Kidney capillary endothelial cell (primary cell): ENCODE results near the gene MOGAT1.
"Not testable (repeated sequence)": the region's sequence is repeated elsewhere in the genome, so short reads cannot be mapped to it uniquely, and the experiment has no call there.

Experiments used
- DNase-seq: peaks from one replicate; pipeline ENCODE4 v3.0.0-alpha.2; 2018; ENCODE audit warnings: low spot score

Gene MOGAT1

GRCh38 chr2:222670191-222671038 is 1.0 kb upstream of the MOGAT1 start:
- no peak for DNase-seq

GRCh38 chr2:222672068-222672401 is 577 bp downstream of the MOGAT1 start:
- DNase-seq = no peak

- DNase-seq = no peak
These were observed 1.8 kb downstream of the MOGAT1 start for GRCh38 chr2:222673273-222673672.

- DNase-seq = no peak
These were observed 2.4 kb downstream of the MOGAT1 start for GRCh38 chr2:222673883-222674282.

- DNase-seq = no peak
These were observed 6.5 kb downstream of the MOGAT1 start for GRCh38 chr2:222677981-222678380.

GRCh38 chr2:222683805-222684204 is 12.3 kb downstream of the MOGAT1 start:
- DNase-seq = no peak

- no peak for DNase-seq
These were observed 14.8 kb downstream of the MOGAT1 start for GRCh38 chr2:222686086-222686750.

- no peak for DNase-seq
These were observed 17.5 kb downstream of the MOGAT1 start for GRCh38 chr2:222688917-222689316.

GRCh38 chr2:222689322-222689721 is 17.9 kb downstream of the MOGAT1 start:
- no peak for DNase-seq

- DNase-seq = peak; percentile 67
These were observed 19.2 kb downstream of the MOGAT1 start for GRCh38 chr2:222690564-222691200.

- not testable (repeated sequence) for DNase-seq
These were observed 22.0 kb downstream of the MOGAT1 start for GRCh38 chr2:222693413-222693812.

- peak; percentile 51 for DNase-seq
These were observed 22.4 kb downstream of the MOGAT1 start for GRCh38 chr2:222693837-222694236.

GRCh38 chr2:222698276-222698675 is 26.8 kb downstream of the MOGAT1 start:
- DNase-seq = peak; percentile 86

- no peak for DNase-seq
These were observed 29.8 kb downstream of the MOGAT1 start for GRCh38 chr2:222701233-222701632.

- no peak for DNase-seq
These were observed 30.3 kb downstream of the MOGAT1 start for GRCh38 chr2:222701721-222702131.

- DNase-seq = no peak
These were observed 31.6 kb downstream of the MOGAT1 start for GRCh38 chr2:222703091-222703490.

- DNase-seq = no peak
These were observed 32.4 kb downstream of the MOGAT1 start for GRCh38 chr2:222703886-222704285.

- no peak for DNase-seq
These were observed 35.2 kb downstream of the MOGAT1 start for GRCh38 chr2:222706616-222707015.

- no peak for DNase-seq
These were observed 35.7 kb downstream of the MOGAT1 start for GRCh38 chr2:222707102-222707688.

GRCh38 chr2:222707689-222708273 is 36.3 kb downstream of the MOGAT1 start:
- peak; percentile 90 for DNase-seq

- DNase-seq = peak; percentile 74
These were observed 36.8 kb downstream of the MOGAT1 start for GRCh38 chr2:222708274-222708710.
